IMR-90 (cell line): ENCODE data around the gene LAMA5. TPM values are rescaled to one million over a fixed set of nuclear protein-coding genes. Genes with fewer than 3 reads are reported as not detected.
A peak's percentile ranks its signal among the peaks of the same experiment; 100 is the strongest.

Experiments used
- ATAC-seq: fragments of 200-7000 bp; cut with Tn5 transposase; 2 replicates; pipeline ENCODE4 v1.9.1; 2020; ENCODE audit warnings: low read depth, mild to moderate bottlenecking, moderate library complexity
- BruUV-seq: library from RNA; stranded (reverse); fragments of 400-500 nt; replicated peaks from 2 replicates; lab custom pipeline; 2021; lab: Mats Ljungman, UMichigan
- CTCF ChIA-PET: fragments of 300-600 bp; formaldehyde crosslinking; extraction: SDS; loops from one replicate; lab custom pipeline; 2021; ENCODE audit warnings: antibody characterized with exemption; lab: Yijun Ruan, JAX
- POLR2A ChIA-PET: fragments of 300-600 bp; sonication (Branson Sonifier 250); formaldehyde crosslinking; loops from one replicate; lab custom pipeline; 2022; ENCODE audit warnings: antibody characterized with exemption; ENCODE audit not compliant: unreplicated experiment; lab: Charles Lee
- DNase-seq: peaks from one replicate; pipeline ENCODE4 v3.0.0; 2013
- H2AFZ ChIP-seq: replicated peaks from 2 replicates; pipeline ENCODE3; 2013; ENCODE audit warnings: low read length, mild to moderate bottlenecking; ENCODE audit not compliant: poor library complexity
- H2AK5ac ChIP-seq: 2 replicates; pipeline ENCODE4 v1.6.1; 2013; ENCODE audit warnings: low read depth, low read length, inconsistent platforms
- H2AK9ac ChIP-seq: replicated peaks from 2 replicates; pipeline ENCODE3; 2013; ENCODE audit warnings: mild to moderate bottlenecking, low read depth, low read length, moderate library complexity; ENCODE audit not compliant: poor library complexity
- H2BK120ac ChIP-seq: 2 replicates; pipeline ENCODE4 v1.6.1; 2013; ENCODE audit warnings: low read depth, low read length, inconsistent platforms
- H2BK15ac ChIP-seq: 3 replicates; pipeline ENCODE4 v1.6.1; 2013; ENCODE audit warnings: low read depth, low read length, inconsistent platforms
- H2BK20ac ChIP-seq: 2 replicates; pipeline ENCODE4 v1.6.1; 2013; ENCODE audit warnings: low read depth, mild to moderate bottlenecking, inconsistent platforms, low read length, moderate library complexity
- H2BK5ac ChIP-seq: 2 replicates; pipeline ENCODE4 v1.6.1; 2013; ENCODE audit warnings: mild to moderate bottlenecking, low read depth, low read length, inconsistent platforms; ENCODE audit not compliant: poor library complexity, severe bottlenecking
- H3K14ac ChIP-seq: replicated peaks from 2 replicates; pipeline ENCODE4 v1.6.1; 2013; ENCODE audit warnings: low read depth, low read length, inconsistent platforms
- H3K18ac ChIP-seq: 2 replicates; pipeline ENCODE4 v1.6.1; 2013; ENCODE audit warnings: low read depth, low read length, control low read depth
- H3K23ac ChIP-seq: 2 replicates; pipeline ENCODE4 v1.6.1; 2013; ENCODE audit warnings: low read depth, low read length, inconsistent platforms
- H3K27ac ChIP-seq: 2 replicates; pipeline ENCODE4 v1.5.1; 2013; ENCODE audit warnings: mild to moderate bottlenecking, control low read depth, low read length; ENCODE audit not compliant: insufficient read depth
- H3K27me3 ChIP-seq: 2 replicates; pipeline ENCODE4 v1.6.1; 2013; ENCODE audit warnings: low read length; ENCODE audit not compliant: control insufficient read depth, insufficient read depth
- H3K36me3 ChIP-seq: 2 replicates; pipeline ENCODE4 v1.6.1; 2013; ENCODE audit warnings: low read length, mixed read lengths; ENCODE audit not compliant: control insufficient read depth, insufficient read depth
- H3K4ac ChIP-seq: 2 replicates; pipeline ENCODE4 v1.6.1; 2013; ENCODE audit warnings: low read depth, low read length, inconsistent platforms
- H3K4me1 ChIP-seq: 2 replicates; pipeline ENCODE4 v1.6.1; 2013; ENCODE audit warnings: low read length, mixed read lengths; ENCODE audit not compliant: control insufficient read depth, insufficient read depth
- H3K4me2 ChIP-seq: 2 replicates; pipeline ENCODE4 v1.6.1; 2013; ENCODE audit warnings: low read depth, mild to moderate bottlenecking, control low read depth, low read length, moderate library complexity
- H3K4me3 ChIP-seq: 2 replicates; pipeline ENCODE4 v1.5.1; 2013; ENCODE audit warnings: low read depth, mild to moderate bottlenecking, control low read depth, low read length, moderate library complexity; ENCODE audit not compliant: insufficient read depth
- H3K56ac ChIP-seq: 2 replicates; pipeline ENCODE4 v1.6.1; 2013; ENCODE audit warnings: low read length, inconsistent platforms; ENCODE audit not compliant: insufficient read depth; ENCODE audit errors: extremely low read depth
- H3K79me1 ChIP-seq, 2 experiments: 2 replicates each; pipeline ENCODE4 v1.6.1; 2013; ENCODE audit warnings: low read length in 2 of 2, inconsistent platforms in 1 of 2, low read depth in 1 of 2
- H3K9ac ChIP-seq: 2 replicates; pipeline ENCODE4 v1.6.1; 2013; ENCODE audit warnings: low read depth, low read length, control low read depth
- H3K9me1 ChIP-seq: 2 replicates; pipeline ENCODE4 v1.6.1; 2013; ENCODE audit warnings: low read length, inconsistent platforms; ENCODE audit not compliant: insufficient read depth
- H3K9me3 ChIP-seq: 2 replicates; pipeline ENCODE4 v1.6.1; 2013; ENCODE audit warnings: low read length; ENCODE audit not compliant: control insufficient read depth, insufficient read depth
- H4K20me1 ChIP-seq: 2 replicates; pipeline ENCODE4 v1.6.1; 2013; ENCODE audit warnings: low read length, inconsistent platforms; ENCODE audit not compliant: insufficient read depth
- H4K5ac ChIP-seq: 2 replicates; pipeline ENCODE4 v1.6.1; 2013; ENCODE audit warnings: mild to moderate bottlenecking, low read depth, low read length, control low read depth
- H4K8ac ChIP-seq, 2 experiments: 2 replicates each; pipeline ENCODE4 v1.6.1; 2013; ENCODE audit warnings: low read depth in 2 of 2, low read length in 2 of 2, control low read depth in 1 of 2, inconsistent platforms in 1 of 2
- H4K91ac ChIP-seq: 2 replicates; pipeline ENCODE4 v1.6.1; 2013; ENCODE audit warnings: low read depth, low read length, inconsistent platforms; ENCODE audit not compliant: insufficient read depth
- RFX5 ChIP-seq: IDR thresholded peaks from 2 replicates; pipeline ENCODE4 v1.8.0; 2012; ENCODE audit warnings: low read depth, mild to moderate bottlenecking, low read length, moderate library complexity
- WGBS, 2 experiments: methylation state at CpG; one replicate each; pipeline versions ENCODE4 v1.1.5 to v1.1.7; 2013; ENCODE audit warnings: missing lambda C conversion rate in 2 of 2; ENCODE audit not compliant: insufficient read length in 1 of 2; ENCODE audit errors: extremely low coverage in 2 of 2; 5-methylcytosine and 5-hydroxymethylcytosine counted together
- dilution Hi-C: fragments of 300-500 bp; cut with HindIII; formaldehyde crosslinking; loops from one replicate; pipeline ENCODE4 v1.14.3; 2018; ENCODE audit warnings: low sequenced_read_pairs; ENCODE audit not compliant: unreplicated experiment
- in situ Hi-C: fragments of 300-500 bp; cut with MboI; formaldehyde crosslinking; loops from 3 replicates; pipeline ENCODE4 v1.14.3; 2019; ENCODE audit warnings: low sequenced_read_pairs, inconsistent platforms, mixed read lengths
- intact Hi-C: fragments of 100-400 bp; cut with micrococcal nuclease; formaldehyde crosslinking; loops from 2 replicates; pipeline ENCODE4 v1.10.0; 2022
- polyA plus RNA-seq, 3 experiments: library from polyadenylated mRNA; depleted of rRNA; stranded (reverse); fragments of >200 nt; gene quantifications; 2 replicates each; pipeline ENCODE4 v1.2.3, GENCODE V29; 2012; ENCODE audit warnings: low replicate concordance in 1 of 3
- total RNA-seq: library from RNA; depleted of rRNA; stranded (reverse); fragments of >200 nt; gene quantifications from 2 replicates; pipeline ENCODE4 v1.2.3, GENCODE V29; 2012

LAMA5 gene
- total and polyA plus RNA-seq, 2 of the 4 experiments (the other 2 are of a cell fraction), result 0.90 to 7.3 TPM

- Histone ChIP-seq H3K27ac (no peak overlapping the region), H3K4me1 (no peaks in the 10 kb centered on the region), H3K14ac (no peak overlapping the region), H4K20me1 (no peaks in the 10 kb centered on the region; the same call in 1 of the 2 replicates), H3K9ac (no peak overlapping the region), H2AK5ac (no peak overlapping the region), H2BK15ac (no peak overlapping the region), H2BK120ac (no peak overlapping the region), H3K23ac (no peak overlapping the region), H3K4me3 (no peak overlapping the region), H3K18ac (no peak overlapping the region), H3K56ac (no peak overlapping the region), H3K4ac (no peak overlapping the region), H3K9me3 (no peaks in the 10 kb centered on the region), H4K5ac (no peak overlapping the region), H2BK20ac (no peak overlapping the region), H3K36me3 (peaks cover 33% of the 10 kb centered on the region), H3K9me1 (no peaks in the 10 kb centered on the region), H2AFZ (no peak overlapping the region), H3K4me2 (no peak overlapping the region), H4K91ac (no peak overlapping the region), H2AK9ac (peak overlapping the region; percentile 28), H2BK5ac (no peak overlapping the region), H3K79me1 (no peaks in the 10 kb centered on the region), H4K8ac (no peak overlapping the region), H3K27me3 (no peaks in the 10 kb centered on the region)
- no peak for TF ChIP-seq RFX5
- DNase-seq (no peak), ATAC-seq (no peak)
- ChIA-PET POLR2A (no interaction called here), CTCF (no interaction called here)
- in situ Hi-C loops, result no loop called here
- 78% methylated on average over 3 of the region's 37 CpGs; no CpG with 5 or more reads in 1 of the 2 experiments for WGBS, 2 experiments
- intact Hi-C loops, result no loop called here
- dilution Hi-C loops, result no loop called here
- BruUV-seq, result no TSS peak
These were observed 33.1 kb downstream of the LAMA5 start for GRCh38 chr20:62333820-62334595.
